ENCODE measurements around the gene GDA. TPM values are rescaled to one million over a fixed set of nuclear protein-coding genes. Genes with fewer than 3 reads are reported as not detected.

The GDA gene
- not detected for total RNA-seq

GRCh38 chr9:72149231-72149975, at the start of gene GDA:
GDA (plus strand) TSS chr9:72149440; CDS start chr9:72149560, 120 bp downstream.
- intact Hi-C loops (cut with micrococcal nuclease): no loop called here
- peaks cover 3% of the 10 kb centered on the region for H3K4me1 Mint-ChIP-seq (ENCODE audit: low read depth)
- POLR2A ChIA-PET: no interaction called here
- peaks cover 32% of the 10 kb centered on the region for H3K27me3 Mint-ChIP-seq
- CTCF ChIA-PET: no interaction called here
- no peaks in the 10 kb centered on the region for H3K9me3 Mint-ChIP-seq
- no peak within 1 kb of the TSS for H3K27ac Mint-ChIP-seq
- no peaks in the 10 kb centered on the region for H3K36me3 Mint-ChIP-seq
- no peak for DNase-seq
- H3K4me3 Mint-ChIP-seq: no peak within 1 kb of the TSS

DNA sequence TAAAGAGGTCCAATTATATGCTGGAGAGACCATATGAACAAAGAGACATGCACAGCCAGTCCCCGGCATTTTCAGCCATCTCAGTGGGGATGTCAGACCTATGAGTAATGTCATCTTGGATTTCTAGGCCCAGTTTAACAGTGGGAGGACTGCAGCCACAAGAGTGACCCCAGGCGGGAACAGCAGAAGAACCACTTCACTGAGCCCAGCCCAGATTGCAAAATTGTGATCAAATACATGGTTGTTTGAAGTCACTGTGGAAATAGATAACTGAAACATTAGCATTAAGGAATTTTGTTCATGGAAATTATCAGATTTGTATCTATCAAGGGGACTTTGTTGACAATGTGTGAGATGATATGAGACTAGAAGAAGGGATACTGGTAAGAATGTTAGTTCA, 46.7 kb upstream of the GDA start:
- DNase-seq: no peak
- Mint-ChIP-seq H3K4me3 (no peak overlapping the region), H3K36me3 (no peaks in the 10 kb centered on the region), H3K27ac (no peak overlapping the region), H3K4me1 (ENCODE audit: low read depth) (no peaks in the 10 kb centered on the region), H3K9me3 (no peaks in the 10 kb centered on the region), H3K27me3 (no peaks in the 10 kb centered on the region)
- ChIA-PET CTCF (no interaction called here), POLR2A (no interaction called here)
- intact Hi-C loops (cut with micrococcal nuclease): no loop called here

- intact Hi-C loops (cut with micrococcal nuclease): no loop called here
- no peaks in the 10 kb centered on the region for H3K36me3 Mint-ChIP-seq
- H3K27me3 Mint-ChIP-seq: no peaks in the 10 kb centered on the region
- no peaks in the 10 kb centered on the region for H3K9me3 Mint-ChIP-seq
- ChIA-PET CTCF (no interaction called here), POLR2A (no interaction called here)
- H3K27ac Mint-ChIP-seq: no peak overlapping the region
- H3K4me1 Mint-ChIP-seq (ENCODE audit: low read depth): no peaks in the 10 kb centered on the region
- no peak overlapping the region for H3K4me3 Mint-ChIP-seq
- DNase-seq: no peak
Measured at GRCh38 chr9:72113056-72113455, 36.2 kb upstream of the GDA start.

DNA sequence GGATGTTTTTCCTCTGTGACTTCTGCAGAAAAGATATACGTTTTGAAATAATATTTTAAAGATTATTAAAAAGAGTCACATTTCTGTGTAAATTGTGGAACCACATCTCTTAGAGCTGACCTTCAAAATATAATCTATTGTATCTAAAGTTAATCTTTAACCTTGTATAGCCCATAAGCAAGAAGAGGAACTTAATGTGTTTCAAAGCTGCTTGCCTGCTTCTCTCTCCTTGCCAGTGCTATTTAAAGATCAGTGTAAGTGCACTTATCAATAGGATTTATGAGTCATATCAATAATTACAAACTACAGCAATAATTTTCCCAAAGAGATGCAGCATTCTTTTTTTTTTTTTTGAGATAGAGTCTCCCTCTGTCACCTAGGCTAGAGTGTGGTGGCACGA, 29.4 kb upstream of the GDA start:
- H3K9me3 Mint-ChIP-seq: no peaks in the 10 kb centered on the region
- CTCF ChIA-PET: no interaction called here

GRCh38 chr9:72124947-72125346, 24.3 kb upstream of the GDA start:
- no peak for DNase-seq
- Mint-ChIP-seq H3K4me1 (ENCODE audit: low read depth) (no peaks in the 10 kb centered on the region), H3K4me3 (no peak overlapping the region), H3K9me3 (no peaks in the 10 kb centered on the region), H3K27me3 (peaks cover 2% of the 10 kb centered on the region), H3K27ac (no peak overlapping the region), H3K36me3 (no peaks in the 10 kb centered on the region)
- intact Hi-C loops (cut with micrococcal nuclease): no loop called here
- CTCF ChIA-PET: no interaction called here
- POLR2A ChIA-PET: no interaction called here

More for the DNA sequence above, 29.4 kb upstream of the GDA start:
- Mint-ChIP-seq H3K27ac (no peak overlapping the region), H3K36me3 (no peaks in the 10 kb centered on the region), H3K27me3 (no peaks in the 10 kb centered on the region), H3K4me1 (ENCODE audit: low read depth) (no peaks in the 10 kb centered on the region), H3K4me3 (no peak overlapping the region)
- POLR2A ChIA-PET: no interaction called here
- no peak for DNase-seq
- intact Hi-C loops (cut with micrococcal nuclease): no loop called here

- POLR2A ChIA-PET: no interaction called here
- no peaks in the 10 kb centered on the region for H3K9me3 Mint-ChIP-seq
Measured at GRCh38 chr9:72127753-72128152, 21.5 kb upstream of the GDA start.

GRCh38 chr9:72128526-72128925, 20.7 kb upstream of the GDA start:
- intact Hi-C loops (cut with micrococcal nuclease): no loop called here
- DNase-seq: no peak
- POLR2A ChIA-PET: no interaction called here
- CTCF ChIA-PET: interaction anchor here (0.7 to 1.0 kb wide), 2 partner anchors 16 to 89 kb away, joined by 3 read pairs; no protein-coding TSS in a partner anchor
- no peaks in the 10 kb centered on the region for H3K4me1 Mint-ChIP-seq (ENCODE audit: low read depth)
- no peak overlapping the region for H3K4me3 Mint-ChIP-seq
- no peaks in the 10 kb centered on the region for H3K36me3 Mint-ChIP-seq
- peaks cover 2% of the 10 kb centered on the region for H3K27me3 Mint-ChIP-seq
- H3K27ac Mint-ChIP-seq: no peak overlapping the region
- no peaks in the 10 kb centered on the region for H3K9me3 Mint-ChIP-seq

More at GRCh38 chr9:72127753-72128152, 21.5 kb upstream of the GDA start:
- Mint-ChIP-seq H3K4me3 (no peak overlapping the region), H3K27me3 (peaks cover 2% of the 10 kb centered on the region), H3K4me1 (ENCODE audit: low read depth) (no peaks in the 10 kb centered on the region), H3K36me3 (no peaks in the 10 kb centered on the region), H3K27ac (no peak overlapping the region)
- CTCF ChIA-PET: interaction anchor here (1.0 kb wide), 1 partner anchor 89 kb away, joined by 3 read pairs; no protein-coding TSS in a partner anchor
- intact Hi-C loops (cut with micrococcal nuclease): no loop called here
- DNase-seq: no peak

DNA sequence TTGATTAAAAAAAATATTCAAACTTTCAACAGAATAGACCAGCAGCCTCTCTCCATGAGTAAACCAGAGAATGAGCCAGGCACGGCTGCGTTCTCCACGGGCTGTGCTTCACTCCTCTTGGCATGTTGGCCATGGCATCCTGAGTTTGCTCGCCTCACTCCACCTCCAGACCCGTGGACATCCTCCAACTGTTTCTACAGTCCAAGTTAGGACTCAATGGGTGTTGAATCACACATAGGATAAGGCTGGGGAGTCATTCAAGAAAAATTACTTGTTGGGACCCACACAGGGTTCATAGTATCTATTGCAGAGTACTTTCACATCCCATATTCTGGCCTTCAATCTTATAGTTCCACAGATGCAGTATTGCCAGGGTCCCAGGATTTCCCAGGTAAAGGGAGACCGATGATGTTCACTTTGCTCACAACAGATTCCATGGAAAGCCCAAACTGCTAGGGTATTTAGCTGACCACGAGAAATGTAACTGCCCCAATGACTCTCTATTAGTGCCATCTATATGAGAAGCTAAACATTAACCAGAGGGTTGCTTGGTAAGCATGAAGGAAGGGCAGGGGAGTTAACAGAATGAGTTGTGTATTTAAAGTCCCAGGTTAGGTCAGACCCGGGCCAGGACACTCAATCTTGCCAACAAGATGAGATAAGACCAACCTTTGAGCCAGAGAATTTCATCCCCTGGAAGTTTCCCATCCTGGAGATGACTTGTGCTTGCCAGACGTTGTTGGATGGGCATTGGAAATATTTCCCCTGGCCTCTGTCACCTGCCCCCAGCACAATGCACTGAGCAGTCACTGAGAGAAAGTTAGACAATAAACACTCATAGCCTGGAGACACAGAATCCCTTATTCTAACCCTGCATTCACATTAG, 19.7 kb upstream of the GDA start:
- no peak for DNase-seq
- Mint-ChIP-seq H3K4me1 (ENCODE audit: low read depth) (no peaks in the 10 kb centered on the region), H3K27me3 (peaks cover 2% of the 10 kb centered on the region), H3K4me3 (no peak overlapping the region), H3K9me3 (no peaks in the 10 kb centered on the region), H3K36me3 (no peaks in the 10 kb centered on the region), H3K27ac (no peak overlapping the region)
- POLR2A ChIA-PET: no interaction called here
- intact Hi-C loops (cut with micrococcal nuclease): no loop called here
- CTCF ChIA-PET: no interaction called here

- Mint-ChIP-seq H3K9me3 (no peaks in the 10 kb centered on the region), H3K4me1 (ENCODE audit: low read depth) (no peaks in the 10 kb centered on the region), H3K4me3 (no peak overlapping the region), H3K27ac (no peak overlapping the region), H3K36me3 (no peaks in the 10 kb centered on the region), H3K27me3 (peaks cover 2% of the 10 kb centered on the region)
- intact Hi-C loops (cut with micrococcal nuclease): no loop called here
- DNase-seq: no peak
- CTCF ChIA-PET: no interaction called here
- POLR2A ChIA-PET: no interaction called here
Measured at GRCh38 chr9:72130321-72130720, 18.9 kb upstream of the GDA start.

- DNase-seq: no peak
- H3K27ac Mint-ChIP-seq: no peak overlapping the region
- ChIA-PET POLR2A (no interaction called here), CTCF (no interaction called here)
- intact Hi-C loops (cut with micrococcal nuclease): no loop called here
- H3K9me3 Mint-ChIP-seq: no peaks in the 10 kb centered on the region
- no peaks in the 10 kb centered on the region for H3K4me1 Mint-ChIP-seq (ENCODE audit: low read depth)
- peaks cover 2% of the 10 kb centered on the region for H3K27me3 Mint-ChIP-seq
- no peaks in the 10 kb centered on the region for H3K36me3 Mint-ChIP-seq
- no peak overlapping the region for H3K4me3 Mint-ChIP-seq
Measured at GRCh38 chr9:72131206-72131605, 18.0 kb upstream of the GDA start.

DNA sequence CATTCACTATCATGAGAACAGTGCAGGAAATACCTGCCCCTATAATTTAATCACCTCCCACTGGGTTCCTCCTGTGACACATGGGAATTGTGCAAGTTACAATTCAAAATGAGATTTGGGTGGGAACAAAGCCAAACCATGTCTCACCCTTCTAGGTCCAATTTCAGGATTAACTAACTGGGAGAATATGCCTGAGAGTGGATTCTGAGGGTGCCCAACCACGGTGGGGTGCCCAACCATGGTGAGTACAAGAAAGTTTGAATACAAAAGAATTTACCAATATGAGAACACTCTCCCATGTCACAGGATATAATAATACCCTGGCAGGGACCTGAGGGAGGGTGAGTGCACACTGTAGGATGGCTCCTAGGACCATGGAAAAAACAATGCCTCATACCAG, 17.2 kb upstream of the GDA start:
- Mint-ChIP-seq H3K4me1 (ENCODE audit: low read depth) (no peaks in the 10 kb centered on the region), H3K4me3 (no peak overlapping the region), H3K27me3 (peaks cover 2% of the 10 kb centered on the region), H3K27ac (no peak overlapping the region), H3K9me3 (no peaks in the 10 kb centered on the region), H3K36me3 (no peaks in the 10 kb centered on the region)
- POLR2A ChIA-PET: no interaction called here
- DNase-seq: no peak
- intact Hi-C loops (cut with micrococcal nuclease): no loop called here
- CTCF ChIA-PET: no interaction called here

DNA sequence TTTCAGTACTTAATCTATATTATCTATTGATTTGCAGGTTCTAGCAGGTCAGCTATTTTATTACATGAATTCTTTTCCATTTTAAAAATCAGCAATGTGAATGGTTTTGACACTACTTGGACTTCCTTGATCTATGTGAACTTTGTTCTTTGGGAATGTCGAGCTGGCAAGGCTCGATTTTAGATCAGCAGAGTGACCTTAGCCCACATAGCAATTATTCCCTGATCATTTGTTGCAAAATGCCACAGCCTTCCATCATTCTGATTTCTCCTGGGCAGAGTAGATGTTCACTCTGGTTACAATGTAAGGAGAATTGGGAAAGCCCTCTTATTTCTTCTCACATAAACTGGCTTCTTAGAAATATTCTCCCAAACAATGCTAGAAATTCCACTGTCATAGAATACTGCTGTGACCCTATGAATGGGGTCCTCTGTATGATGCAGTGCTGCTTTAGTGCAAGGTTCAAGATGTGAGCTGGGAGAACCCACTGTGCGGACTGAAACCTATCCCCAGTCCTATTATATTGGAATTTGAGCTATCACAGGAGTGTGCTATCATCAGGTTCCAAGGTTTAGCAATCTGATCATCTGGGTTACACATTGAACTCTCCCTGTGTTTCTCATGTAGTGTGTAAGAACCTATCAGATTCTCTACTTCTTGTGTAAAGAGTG, 15.7 kb upstream of the GDA start:
- no peaks in the 10 kb centered on the region for H3K4me1 Mint-ChIP-seq (ENCODE audit: low read depth)
- no peak for DNase-seq
- intact Hi-C loops (cut with micrococcal nuclease): no loop called here
- ChIA-PET CTCF (no interaction called here), POLR2A (no interaction called here)
- no peaks in the 10 kb centered on the region for H3K27me3 Mint-ChIP-seq
- H3K27ac Mint-ChIP-seq: no peak overlapping the region
- no peak overlapping the region for H3K4me3 Mint-ChIP-seq
- H3K9me3 Mint-ChIP-seq: no peaks in the 10 kb centered on the region
- no peaks in the 10 kb centered on the region for H3K36me3 Mint-ChIP-seq
